HPDE6-E6E7 (cell line): ENCODE measurements around the gene SUSD3.
"Not testable (repeated sequence)": the region's sequence is repeated elsewhere in the genome, so short reads cannot be mapped to it uniquely, and the experiment has no call there.

Experiments
- DNase-seq: peaks from one replicate; pipeline ENCODE4 v3.0.0; 2011; ENCODE audit warnings: missing footprints; ENCODE audit errors: extremely low spot score

The SUSD3 gene

GRCh38 chr9:93111001-93111370, 52.5 kb downstream of the SUSD3 start:
- no peak for DNase-seq

GRCh38 chr9:93111371-93112115, 53.0 kb downstream of the SUSD3 start:
- peak; percentile 93 for DNase-seq

- DNase-seq: no peak
Observed at GRCh38 chr9:93112116-93112863, 53.8 kb downstream of the SUSD3 start.

GRCh38 chr9:93112864-93113389, 54.4 kb downstream of the SUSD3 start:
- DNase-seq: no peak

GRCh38 chr9:93114169-93114983, 55.9 kb downstream of the SUSD3 start:
- DNase-seq: no peak

- no peak for DNase-seq
Observed at GRCh38 chr9:93114984-93115335, 56.5 kb downstream of the SUSD3 start.

- no peak for DNase-seq
Observed at GRCh38 chr9:93115486-93116071, 57.1 kb downstream of the SUSD3 start.

- DNase-seq: no peak
Observed at GRCh38 chr9:93116072-93116961, 57.8 kb downstream of the SUSD3 start.

GRCh38 chr9:93117521-93117920, 59.0 kb downstream of the SUSD3 start:
- DNase-seq: not testable (repeated sequence)

- DNase-seq: no peak
Observed at GRCh38 chr9:93117924-93118862, 59.7 kb downstream of the SUSD3 start.

- no peak for DNase-seq
Observed at GRCh38 chr9:93118863-93119702, 60.6 kb downstream of the SUSD3 start.

- no peak for DNase-seq
Observed at GRCh38 chr9:93119703-93119952, 61.1 kb downstream of the SUSD3 start.

- peak; percentile 80 for DNase-seq
Observed at GRCh38 chr9:93119953-93120845, 61.7 kb downstream of the SUSD3 start.

- no peak for DNase-seq
Observed at GRCh38 chr9:93120846-93121315, 62.4 kb downstream of the SUSD3 start.

GRCh38 chr9:93121316-93122241, 63.1 kb downstream of the SUSD3 start:
- DNase-seq: no peak

- no peak for DNase-seq
Observed at GRCh38 chr9:93122721-93123221, 64.3 kb downstream of the SUSD3 start.
